AG04450 (cell line): ENCODE data around the gene TEN1. TPM values are rescaled to one million over a fixed set of nuclear protein-coding genes. Genes with fewer than 3 reads are reported as not detected.

Experiments
- CTCF ChIA-PET: fragments of 300-600, 350-600 bp; formaldehyde crosslinking; extraction: SDS; loops from one replicate; lab custom pipeline; 2022; ENCODE audit warnings: antibody characterized with exemption, inconsistent platforms; lab: Charles Lee
- POLR2A ChIA-PET: fragments of 350-600 bp; formaldehyde crosslinking; extraction: SDS; loops from one replicate; lab custom pipeline; 2021; ENCODE audit warnings: antibody characterized with exemption, inconsistent platforms; lab: Yijun Ruan, JAX
- DNase-seq: peaks from one replicate; pipeline ENCODE4 v3.0.0-alpha.2; 2011; ENCODE audit warnings: low read depth, low spot score
- H3K27ac ChIP-seq: one replicate; pipeline ENCODE4 v1.5.1; 2012; ENCODE audit warnings: low read depth, low read length, control low read depth
- H3K27me3 ChIP-seq: one replicate; pipeline ENCODE4 v1.6.0; 2012; ENCODE audit warnings: low read length; ENCODE audit not compliant: control insufficient read depth, insufficient read depth
- H3K4me3 ChIP-seq: 2 replicates; pipeline ENCODE4 v1.5.1; 2011; ENCODE audit warnings: mild to moderate bottlenecking, low read depth, low read length, control low read depth
- H3K9me3 ChIP-seq: 2 replicates; pipeline ENCODE4 v1.5.1; 2012; ENCODE audit warnings: low read length; ENCODE audit not compliant: control insufficient read depth, insufficient read depth
- polyA plus RNA-seq: library from polyadenylated mRNA; depleted of rRNA; stranded (reverse); fragments of >200 nt; gene quantifications from 2 replicates; pipeline ENCODE4 v1.2.3, GENCODE V29; 2011
- TF ChIP-seq, protein P1 (sequence below): IDR thresholded peaks from 2 replicates; pipeline ENCODE4 v1.5.1; 2011; ENCODE audit warnings: low read depth, low read length, control low read depth, inconsistent platforms

The TEN1 gene
- polyA plus RNA-seq, 1 experiment: 9.1 TPM

GRCh38 chr17:75950421-75950820, 28.6 kb upstream of the TEN1 start:
- Histone ChIP-seq H3K9me3 (no peaks in the 10 kb centered on the region), H3K4me3 (no peak overlapping the region), H3K27me3 (no peaks in the 10 kb centered on the region), H3K27ac (no peak overlapping the region)
- TF ChIP-seq, protein P1, sequence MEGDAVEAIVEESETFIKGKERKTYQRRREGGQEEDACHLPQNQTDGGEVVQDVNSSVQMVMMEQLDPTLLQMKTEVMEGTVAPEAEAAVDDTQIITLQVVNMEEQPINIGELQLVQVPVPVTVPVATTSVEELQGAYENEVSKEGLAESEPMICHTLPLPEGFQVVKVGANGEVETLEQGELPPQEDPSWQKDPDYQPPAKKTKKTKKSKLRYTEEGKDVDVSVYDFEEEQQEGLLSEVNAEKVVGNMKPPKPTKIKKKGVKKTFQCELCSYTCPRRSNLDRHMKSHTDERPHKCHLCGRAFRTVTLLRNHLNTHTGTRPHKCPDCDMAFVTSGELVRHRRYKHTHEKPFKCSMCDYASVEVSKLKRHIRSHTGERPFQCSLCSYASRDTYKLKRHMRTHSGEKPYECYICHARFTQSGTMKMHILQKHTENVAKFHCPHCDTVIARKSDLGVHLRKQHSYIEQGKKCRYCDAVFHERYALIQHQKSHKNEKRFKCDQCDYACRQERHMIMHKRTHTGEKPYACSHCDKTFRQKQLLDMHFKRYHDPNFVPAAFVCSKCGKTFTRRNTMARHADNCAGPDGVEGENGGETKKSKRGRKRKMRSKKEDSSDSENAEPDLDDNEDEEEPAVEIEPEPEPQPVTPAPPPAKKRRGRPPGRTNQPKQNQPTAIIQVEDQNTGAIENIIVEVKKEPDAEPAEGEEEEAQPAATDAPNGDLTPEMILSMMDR: no peak
- CTCF ChIA-PET: no interaction called here
- POLR2A ChIA-PET: no interaction called here
- no peak for DNase-seq

- no peak for DNase-seq
- Histone ChIP-seq H3K9me3 (no peaks in the 10 kb centered on the region), H3K4me3 (no peak overlapping the region), H3K27ac (no peak overlapping the region), H3K27me3 (no peaks in the 10 kb centered on the region)
- CTCF ChIA-PET: interaction anchor here (0.6 kb wide), 1 partner anchor 26 kb away, joined by 9 read pairs; no protein-coding TSS in a partner anchor
- TF ChIP-seq, protein P1: no peak
- POLR2A ChIA-PET: interaction anchor here (0.6 to 1.3 kb wide), 3 partner anchors 10 to 153 kb away, joined by 3 to 8 read pairs (median 5); partner anchors contain the start of genes EXOC7 and FBF1
Measured at GRCh38 chr17:75950855-75951554, 28.0 kb upstream of the TEN1 start.

GRCh38 chr17:75959051-75959838, 19.8 kb upstream of the TEN1 start:
- no peak for DNase-seq
- no peaks in the 10 kb centered on the region for H3K27me3 ChIP-seq
- POLR2A ChIA-PET: no interaction called here
- no peaks in the 10 kb centered on the region for H3K9me3 ChIP-seq
- CTCF ChIA-PET: interaction anchor here (0.9 kb wide), 1 partner anchor 55 kb away, joined by 4 read pairs; no protein-coding TSS in a partner anchor
- H3K4me3 ChIP-seq: no peak overlapping the region
- H3K27ac ChIP-seq: no peak overlapping the region
- TF ChIP-seq, protein P1: no peak

DNA sequence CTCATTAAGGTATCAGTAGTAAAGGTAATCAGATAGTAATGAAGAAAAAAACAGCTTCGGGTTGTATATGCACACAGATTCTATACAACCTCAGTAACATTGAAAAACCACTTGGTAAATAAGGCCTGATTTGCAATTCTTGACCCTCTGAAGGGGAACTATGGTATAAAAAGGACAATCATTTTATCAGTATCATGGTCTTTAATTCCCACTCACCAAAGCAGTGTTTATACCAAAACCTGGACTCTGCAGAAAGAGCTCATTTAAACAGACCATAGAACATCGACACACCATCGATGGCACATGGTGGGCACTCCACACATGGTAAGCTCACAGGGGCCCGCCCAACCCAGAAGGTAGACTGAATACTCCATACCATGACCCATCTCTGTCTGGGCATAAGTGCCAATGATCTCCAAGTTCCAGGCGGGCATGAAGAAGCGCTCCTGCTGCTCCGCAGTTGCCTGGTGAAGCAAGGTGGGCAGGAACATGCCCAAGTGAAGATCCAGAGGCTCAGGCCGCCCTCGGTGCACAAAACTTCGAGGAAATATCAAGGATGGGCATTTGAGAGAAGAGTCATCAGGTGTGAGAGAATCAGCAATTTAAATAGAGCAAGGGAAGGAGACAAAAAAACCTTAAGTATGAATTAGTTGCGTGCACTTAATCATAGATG, 19.1 kb upstream of the TEN1 start:
- ChIA-PET CTCF (interaction anchor here (0.7 to 0.9 kb wide), 2 partner anchors 45 to 54 kb away, joined by 3 to 4 read pairs; no protein-coding TSS in a partner anchor), POLR2A (no interaction called here)
- Histone ChIP-seq H3K4me3 (no peak overlapping the region), H3K27me3 (no peaks in the 10 kb centered on the region), H3K9me3 (no peaks in the 10 kb centered on the region), H3K27ac (no peak overlapping the region)
- TF ChIP-seq, protein P1: no peak
- DNase-seq: no peak
